ENCODE results near the gene MIPOL1. TPM values are rescaled to one million over a fixed set of nuclear protein-coding genes. Genes with fewer than 3 reads are reported as not detected.

The MIPOL1 gene
- total and polyA plus RNA-seq, 2 experiments from 2014 or later: 16.6 to 24.8 TPM

GRCh38 chr14:37466003-37466622 lies 268.4 kb downstream of the MIPOL1 start:
- Histone ChIP-seq H3K4me1 (ENCODE audit: insufficient read depth) (no peaks in the 10 kb centered on the region), H3K4me3 (no peak overlapping the region), H3F3A (replicated peaks; ENCODE audit: low read depth) (no peaks in the 10 kb centered on the region), H3K9me2 (ENCODE audit: insufficient read depth) (no peaks in the 10 kb centered on the region; the same call in 1 of the 2 replicates), H3K27ac (ENCODE audit: low read depth) (no peak overlapping the region), H3K4me2 (no peak overlapping the region), H4K20me1 (replicated peaks; ENCODE audit: insufficient read depth) (no peaks in the 10 kb centered on the region), H2AFZ (no peak overlapping the region), H3K36me3 (ENCODE audit: insufficient read depth) (no peaks in the 10 kb centered on the region), H3K79me2 (replicated peaks; ENCODE audit: insufficient read depth) (no peaks in the 10 kb centered on the region), H3K27me3 (ENCODE audit: insufficient read depth) (no peaks in the 10 kb centered on the region)
- DNase-seq (ENCODE audit: low spot score) (no peak), ATAC-seq (no peak)
- Mint-ChIP-seq H3K27me3 (ENCODE audit: insufficient read depth, low read depth, poor library complexity) (no peaks in the 10 kb centered on the region), H3K27ac (no peak overlapping the region), H3K4me1 (no peaks in the 10 kb centered on the region; the same call in 2 of the 3 replicates), H3K36me3 (ENCODE audit: low read depth) (peaks cover 16% of the 10 kb centered on the region), H3K4me3 (no peak overlapping the region), H3K9me3 (peaks cover 25% of the 10 kb centered on the region)
- TF ChIP-seq CREB1 (CRISPR knock-in tag; IDR thresholded peaks at IDR 0.05; ENCODE audit: low read depth): no peak
- TF ChIP-seq NANOG (IDR thresholded peaks at IDR 0.05; ENCODE audit: borderline replicate concordance): no peak
- no peak for TF ChIP-seq ZNF331 (CRISPR knock-in tag; IDR thresholded peaks at IDR 0.05; ENCODE audit: low read depth)
- no peak for TF ChIP-seq EZH2phosphoT487 (IDR thresholded peaks at IDR 0.05; ENCODE audit: unreplicated experiment)
- no peak for TF ChIP-seq ZNF114 (CRISPR knock-in tag; IDR thresholded peaks at IDR 0.05)
- TF ChIP-seq, protein P1, sequence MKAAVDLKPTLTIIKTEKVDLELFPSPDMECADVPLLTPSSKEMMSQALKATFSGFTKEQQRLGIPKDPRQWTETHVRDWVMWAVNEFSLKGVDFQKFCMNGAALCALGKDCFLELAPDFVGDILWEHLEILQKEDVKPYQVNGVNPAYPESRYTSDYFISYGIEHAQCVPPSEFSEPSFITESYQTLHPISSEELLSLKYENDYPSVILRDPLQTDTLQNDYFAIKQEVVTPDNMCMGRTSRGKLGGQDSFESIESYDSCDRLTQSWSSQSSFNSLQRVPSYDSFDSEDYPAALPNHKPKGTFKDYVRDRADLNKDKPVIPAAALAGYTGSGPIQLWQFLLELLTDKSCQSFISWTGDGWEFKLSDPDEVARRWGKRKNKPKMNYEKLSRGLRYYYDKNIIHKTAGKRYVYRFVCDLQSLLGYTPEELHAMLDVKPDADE (IDR thresholded peaks at IDR 0.05): no peak

- ATAC-seq (no peak), DNase-seq (ENCODE audit: low spot score) (no peak)
- no peak overlapping the region for H3K4me3 ChIP-seq
- no peak overlapping the region for H3K27ac Mint-ChIP-seq
- H3K36me3 ChIP-seq (ENCODE audit: insufficient read depth): no peaks in the 10 kb centered on the region
- no peaks in the 10 kb centered on the region for H3K27me3 Mint-ChIP-seq (ENCODE audit: insufficient read depth, low read depth, poor library complexity)
- no peak overlapping the region for H3K4me2 ChIP-seq
- no peaks in the 10 kb centered on the region for H3K27me3 ChIP-seq (ENCODE audit: insufficient read depth)
- no peak overlapping the region for H3K4me3 Mint-ChIP-seq
- no peak overlapping the region for H3K27ac ChIP-seq (ENCODE audit: low read depth)
- H3K9me2 ChIP-seq (ENCODE audit: insufficient read depth): no peaks in the 10 kb centered on the region; the same call in 1 of the 2 replicates
- no peaks in the 10 kb centered on the region for H3F3A ChIP-seq (replicated peaks; ENCODE audit: low read depth)
- peaks cover 20% of the 10 kb centered on the region for H3K9me3 Mint-ChIP-seq
- H4K20me1 ChIP-seq (replicated peaks; ENCODE audit: insufficient read depth): no peaks in the 10 kb centered on the region
- no peaks in the 10 kb centered on the region for H3K79me2 ChIP-seq (replicated peaks; ENCODE audit: insufficient read depth)
- H3K36me3 Mint-ChIP-seq (ENCODE audit: low read depth): peaks cover 13% of the 10 kb centered on the region
- H2AFZ ChIP-seq: no peak overlapping the region
- TF ChIP-seq POLR2AphosphoS5 (IDR thresholded peaks at IDR 0.05; ENCODE audit: low read depth) (no peak), STAT1 (IDR thresholded peaks at IDR 0.05; ENCODE audit: unreplicated experiment) (no peak), ZNF331 (CRISPR knock-in tag; IDR thresholded peaks at IDR 0.05; ENCODE audit: low read depth) (no peak)
- TF ChIP-seq, protein P2, sequence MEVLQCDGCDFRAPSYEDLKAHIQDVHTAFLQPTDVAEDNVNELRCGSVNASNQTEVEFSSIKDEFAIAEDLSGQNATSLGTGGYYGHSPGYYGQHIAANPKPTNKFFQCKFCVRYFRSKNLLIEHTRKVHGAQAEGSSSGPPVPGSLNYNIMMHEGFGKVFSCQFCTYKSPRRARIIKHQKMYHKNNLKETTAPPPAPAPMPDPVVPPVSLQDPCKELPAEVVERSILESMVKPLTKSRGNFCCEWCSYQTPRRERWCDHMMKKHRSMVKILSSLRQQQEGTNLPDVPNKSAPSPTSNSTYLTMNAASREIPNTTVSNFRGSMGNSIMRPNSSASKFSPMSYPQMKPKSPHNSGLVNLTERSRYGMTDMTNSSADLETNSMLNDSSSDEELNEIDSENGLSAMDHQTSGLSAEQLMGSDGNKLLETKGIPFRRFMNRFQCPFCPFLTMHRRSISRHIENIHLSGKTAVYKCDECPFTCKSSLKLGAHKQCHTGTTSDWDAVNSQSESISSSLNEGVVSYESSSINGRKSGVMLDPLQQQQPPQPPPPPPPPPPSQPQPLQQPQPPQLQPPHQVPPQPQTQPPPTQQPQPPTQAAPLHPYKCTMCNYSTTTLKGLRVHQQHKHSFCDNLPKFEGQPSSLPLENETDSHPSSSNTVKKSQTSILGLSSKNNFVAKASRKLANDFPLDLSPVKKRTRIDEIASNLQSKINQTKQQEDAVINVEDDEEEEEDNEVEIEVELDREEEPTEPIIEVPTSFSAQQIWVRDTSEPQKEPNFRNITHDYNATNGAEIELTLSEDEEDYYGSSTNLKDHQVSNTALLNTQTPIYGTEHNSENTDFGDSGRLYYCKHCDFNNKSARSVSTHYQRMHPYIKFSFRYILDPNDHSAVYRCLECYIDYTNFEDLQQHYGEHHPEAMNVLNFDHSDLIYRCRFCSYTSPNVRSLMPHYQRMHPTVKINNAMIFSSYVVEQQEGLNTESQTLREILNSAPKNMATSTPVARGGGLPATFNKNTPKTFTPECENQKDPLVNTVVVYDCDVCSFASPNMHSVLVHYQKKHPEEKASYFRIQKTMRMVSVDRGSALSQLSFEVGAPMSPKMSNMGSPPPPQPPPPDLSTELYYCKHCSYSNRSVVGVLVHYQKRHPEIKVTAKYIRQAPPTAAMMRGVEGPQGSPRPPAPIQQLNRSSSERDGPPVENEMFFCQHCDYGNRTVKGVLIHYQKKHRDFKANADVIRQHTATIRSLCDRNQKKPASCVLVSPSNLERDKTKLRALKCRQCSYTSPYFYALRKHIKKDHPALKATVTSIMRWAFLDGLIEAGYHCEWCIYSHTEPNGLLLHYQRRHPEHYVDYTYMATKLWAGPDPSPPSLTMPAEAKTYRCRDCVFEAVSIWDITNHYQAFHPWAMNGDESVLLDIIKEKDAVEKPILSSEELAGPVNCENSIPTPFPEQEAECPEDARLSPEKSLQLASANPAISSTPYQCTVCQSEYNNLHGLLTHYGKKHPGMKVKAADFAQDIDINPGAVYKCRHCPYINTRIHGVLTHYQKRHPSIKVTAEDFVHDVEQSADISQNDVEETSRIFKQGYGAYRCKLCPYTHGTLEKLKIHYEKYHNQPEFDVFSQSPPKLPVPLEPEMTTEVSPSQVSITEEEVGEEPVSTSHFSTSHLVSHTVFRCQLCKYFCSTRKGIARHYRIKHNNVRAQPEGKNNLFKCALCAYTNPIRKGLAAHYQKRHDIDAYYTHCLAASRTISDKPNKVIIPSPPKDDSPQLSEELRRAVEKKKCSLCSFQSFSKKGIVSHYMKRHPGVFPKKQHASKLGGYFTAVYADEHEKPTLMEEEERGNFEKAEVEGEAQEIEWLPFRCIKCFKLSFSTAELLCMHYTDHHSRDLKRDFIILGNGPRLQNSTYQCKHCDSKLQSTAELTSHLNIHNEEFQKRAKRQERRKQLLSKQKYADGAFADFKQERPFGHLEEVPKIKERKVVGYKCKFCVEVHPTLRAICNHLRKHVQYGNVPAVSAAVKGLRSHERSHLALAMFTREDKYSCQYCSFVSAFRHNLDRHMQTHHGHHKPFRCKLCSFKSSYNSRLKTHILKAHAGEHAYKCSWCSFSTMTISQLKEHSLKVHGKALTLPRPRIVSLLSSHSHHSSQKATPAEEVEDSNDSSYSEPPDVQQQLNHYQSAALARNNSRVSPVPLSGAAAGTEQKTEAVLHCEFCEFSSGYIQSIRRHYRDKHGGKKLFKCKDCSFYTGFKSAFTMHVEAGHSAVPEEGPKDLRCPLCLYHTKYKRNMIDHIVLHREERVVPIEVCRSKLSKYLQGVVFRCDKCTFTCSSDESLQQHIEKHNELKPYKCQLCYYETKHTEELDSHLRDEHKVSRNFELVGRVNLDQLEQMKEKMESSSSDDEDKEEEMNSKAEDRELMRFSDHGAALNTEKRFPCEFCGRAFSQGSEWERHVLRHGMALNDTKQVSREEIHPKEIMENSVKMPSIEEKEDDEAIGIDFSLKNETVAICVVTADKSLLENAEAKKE (CRISPR knock-in tag; IDR thresholded peaks at IDR 0.05): no peak
- no peaks in the 10 kb centered on the region; the same call in 2 of the 3 replicates for H3K4me1 Mint-ChIP-seq
- no peaks in the 10 kb centered on the region for H3K4me1 ChIP-seq (ENCODE audit: insufficient read depth)
These were observed 268.9 kb downstream of the MIPOL1 start for GRCh38 chr14:37466623-37467088.

Data from GM23338 (cell line).